A172 (cell line): ENCODE results near the gene SMAD6. TPM values are rescaled to one million over a fixed set of nuclear protein-coding genes. Genes with fewer than 3 reads are reported as not detected.

Experiments used
- DNase-seq: peaks from one replicate; pipeline ENCODE4 v3.0.0-alpha.2; 2015; ENCODE audit warnings: low spot score
- total RNA-seq: library from RNA; depleted of rRNA; stranded (reverse); fragments of >200 nt; shearing (Covaris generic); gene quantifications from 2 replicates; pipeline ENCODE4 v1.2.3, GENCODE V29; 2014

The SMAD6 gene
- total RNA-seq, 1 experiment from 2014 or later: 37.9 TPM

- DNase-seq: no peak
These were observed 19.0 kb downstream of the SMAD6 start for GRCh38 chr15:66721020-66721419.

- peak; percentile 42 for DNase-seq
These were observed 19.5 kb downstream of the SMAD6 start for GRCh38 chr15:66721501-66721937.

GRCh38 chr15:66721954-66722353 is 19.9 kb downstream of the SMAD6 start:
- DNase-seq: no peak

GRCh38 chr15:66722757-66723540 is 20.9 kb downstream of the SMAD6 start:
- DNase-seq: no peak

- no peak for DNase-seq
These were observed 22.0 kb downstream of the SMAD6 start for GRCh38 chr15:66723826-66724731.

- no peak for DNase-seq
These were observed 22.9 kb downstream of the SMAD6 start for GRCh38 chr15:66724732-66725463.

- DNase-seq: no peak
These were observed 23.4 kb downstream of the SMAD6 start for GRCh38 chr15:66725464-66725785.

GRCh38 chr15:66726386-66726785 is 24.4 kb downstream of the SMAD6 start:
- DNase-seq: no peak

- peak; percentile 45 for DNase-seq
These were observed 27.4 kb downstream of the SMAD6 start for GRCh38 chr15:66729331-66729951.

GRCh38 chr15:66730168-66731021 is 28.4 kb downstream of the SMAD6 start:
- DNase-seq: peak; percentile 70

GRCh38 chr15:66733976-66734375 is 31.9 kb downstream of the SMAD6 start:
- no peak for DNase-seq

- DNase-seq: no peak
These were observed 33.2 kb downstream of the SMAD6 start for GRCh38 chr15:66734961-66735908.

- no peak for DNase-seq
These were observed 33.9 kb downstream of the SMAD6 start for GRCh38 chr15:66735909-66736305.

- no peak for DNase-seq
These were observed 35.4 kb downstream of the SMAD6 start for GRCh38 chr15:66737243-66738010.

- no peak for DNase-seq
These were observed 36.1 kb downstream of the SMAD6 start for GRCh38 chr15:66738116-66738515.

- no peak for DNase-seq
These were observed 36.6 kb downstream of the SMAD6 start for GRCh38 chr15:66738595-66738994.

- DNase-seq: no peak
These were observed 37.3 kb downstream of the SMAD6 start for GRCh38 chr15:66739287-66739686.

- DNase-seq: peak; percentile 49
These were observed 38.8 kb downstream of the SMAD6 start for GRCh38 chr15:66740802-66741201.

- DNase-seq: no peak
These were observed 39.6 kb downstream of the SMAD6 start for GRCh38 chr15:66741646-66742045.
